CD4-positive, alpha-beta T cell treated with Interleukin-1 beta for 1 hour (primary cell): ENCODE results near the gene PXDN.

ENCODE experiments used
- DNase-seq, 2 donors: peaks; one replicate each; pipeline ENCODE4 v3.0.0-alpha.2; 2020 to 2022

The PXDN gene

GRCh38 chr2:1677821-1678165, 66.5 kb downstream of the PXDN start:
- DNase-seq = no peak

GRCh38 chr2:1676913-1677820, 67.1 kb downstream of the PXDN start:
- no peak for DNase-seq

- no peak for DNase-seq
These were observed 68.0 kb downstream of the PXDN start for GRCh38 chr2:1676091-1676912.

GRCh38 chr2:1675633-1676032, 68.7 kb downstream of the PXDN start:
- DNase-seq = no peak

DNA sequence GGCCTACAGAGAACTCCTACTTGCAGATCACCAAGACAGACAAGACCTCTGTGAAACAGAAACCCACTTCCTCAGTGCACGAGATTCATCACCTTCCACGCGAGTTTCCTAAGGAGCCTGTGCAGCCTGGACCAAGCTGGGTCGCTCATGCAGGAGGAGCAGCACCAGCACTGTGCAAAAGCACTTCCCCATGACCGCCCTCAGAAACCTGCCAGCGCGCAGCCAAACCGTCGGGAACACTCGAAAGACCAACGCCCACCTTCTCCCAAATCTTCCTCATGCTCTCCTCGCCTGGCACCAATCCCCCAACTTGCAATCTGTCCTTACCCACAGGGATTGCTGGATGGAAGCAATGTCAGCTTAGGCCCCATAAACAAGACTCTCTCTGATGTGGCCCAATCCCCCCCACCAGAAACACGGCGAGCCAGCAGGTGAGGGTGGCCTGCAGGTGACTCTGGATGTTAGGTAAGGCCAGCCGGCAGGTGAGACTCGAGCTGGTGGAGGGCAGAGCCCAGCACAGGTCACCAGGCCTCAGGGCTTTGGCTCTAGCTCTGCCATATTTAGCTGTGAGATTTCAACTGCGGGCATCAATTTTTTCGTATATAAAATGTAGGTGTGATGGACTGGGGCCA, 69.4 kb downstream of the PXDN start:
- DNase-seq = no peak

GRCh38 chr2:1674276-1674675, 70.0 kb downstream of the PXDN start:
- DNase-seq = no peak

- no peak for DNase-seq
These were observed 71.0 kb downstream of the PXDN start for GRCh38 chr2:1673160-1673944.

- DNase-seq = no peak
These were observed 71.6 kb downstream of the PXDN start for GRCh38 chr2:1672738-1673137.

DNA sequence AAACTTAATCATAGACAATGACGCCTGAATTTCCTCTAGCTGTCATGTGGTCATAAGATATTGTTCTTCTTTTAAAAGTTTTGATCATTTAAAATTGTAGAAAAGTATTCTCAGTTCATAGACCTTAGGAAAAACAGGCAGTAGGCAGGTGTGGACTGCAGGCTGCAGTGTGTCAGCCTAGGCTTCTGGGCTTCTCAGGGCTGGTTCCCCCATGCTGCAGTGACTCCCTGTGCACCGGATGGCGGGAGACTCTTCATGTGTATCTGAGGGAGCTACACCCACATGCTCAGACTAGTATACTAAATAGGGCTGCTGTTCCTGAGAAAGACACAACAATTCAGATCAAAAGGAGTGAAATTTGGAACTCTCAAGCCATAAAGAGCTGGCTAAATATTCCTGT, 72.4 kb downstream of the PXDN start:
- no peak for DNase-seq

DNA sequence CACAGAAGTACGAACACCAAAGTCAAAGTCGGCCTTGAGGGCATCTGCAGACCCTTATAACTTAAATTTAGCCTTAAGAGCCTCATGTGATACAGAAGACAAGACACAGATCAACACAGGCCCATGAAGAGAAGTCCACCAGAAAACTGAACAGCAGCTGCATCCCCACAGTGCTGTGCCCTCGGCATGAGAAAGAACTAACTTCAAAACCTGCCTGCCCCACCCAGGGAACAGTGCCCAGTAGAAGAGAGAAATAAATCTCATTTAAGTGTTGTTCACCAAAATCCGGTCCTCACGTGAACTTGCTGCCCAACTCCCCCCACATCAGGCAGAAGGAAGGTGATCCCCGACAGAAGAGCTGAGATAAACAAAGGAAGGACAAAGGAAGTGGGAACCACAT, 73.7 kb downstream of the PXDN start:
- no peak for DNase-seq

DNA sequence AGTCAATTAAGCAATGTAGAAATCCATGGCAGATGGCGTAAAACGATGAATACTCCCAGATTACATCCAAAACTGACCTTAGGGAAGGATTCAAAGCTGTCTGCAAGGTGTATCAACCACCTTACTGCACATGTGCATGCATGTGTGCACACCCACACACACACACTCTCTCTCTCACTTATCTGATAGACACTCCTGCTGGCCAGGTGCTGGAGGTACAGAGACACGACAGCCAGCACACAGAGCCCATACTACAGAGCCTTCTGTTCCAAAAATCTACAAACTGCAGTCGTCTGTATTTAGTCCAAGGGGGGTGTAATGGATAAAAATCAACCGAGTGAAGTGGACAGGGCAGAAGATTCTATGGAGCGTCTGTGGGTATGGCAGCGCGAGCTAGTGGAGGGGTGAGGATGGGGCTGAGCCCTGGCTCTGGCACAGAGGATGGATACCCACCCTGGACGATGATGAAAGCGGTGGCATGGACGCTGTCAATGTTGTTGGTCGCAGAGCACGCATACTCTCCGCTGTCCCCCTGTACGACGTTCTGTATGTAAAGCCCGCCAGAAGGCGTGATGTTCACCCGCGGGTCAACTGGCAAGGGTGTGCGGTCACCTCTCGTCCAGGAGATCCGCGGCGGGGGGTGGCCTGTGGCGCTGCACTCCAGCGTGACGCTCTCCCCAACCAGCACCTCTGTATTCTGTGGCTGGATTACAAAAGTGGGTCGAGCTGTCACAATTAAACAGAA, 78.4 kb downstream of the PXDN start:
- DNase-seq = no peak

- DNase-seq = no peak
These were observed 79.6 kb downstream of the PXDN start for GRCh38 chr2:1664698-1665097.

DNA sequence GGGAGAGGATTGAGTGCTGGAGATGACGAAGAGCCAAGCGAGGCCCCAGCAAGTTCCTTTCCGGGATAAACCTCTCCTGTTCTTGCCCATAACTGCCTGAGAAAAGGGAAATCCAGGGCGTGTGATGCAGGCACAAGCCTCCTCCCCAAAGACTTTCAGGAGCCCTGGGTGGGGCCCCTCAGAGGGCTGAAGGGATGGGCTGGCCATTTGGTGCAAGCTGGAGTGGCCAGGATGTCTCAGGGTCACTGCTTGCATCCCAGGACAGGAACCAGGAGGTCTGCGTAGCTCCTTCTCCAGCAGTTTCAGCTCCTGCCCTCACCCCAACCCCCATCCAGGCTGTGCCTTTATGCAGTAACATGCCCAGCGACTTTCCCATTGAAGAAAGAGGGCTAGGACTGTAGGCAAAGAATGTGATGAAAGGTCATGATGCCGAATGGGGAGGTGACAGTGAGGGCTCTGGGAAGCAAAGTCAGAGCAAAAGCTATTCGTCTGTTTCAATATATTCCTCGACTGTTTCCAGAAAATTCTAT, 80.2 kb downstream of the PXDN start:
- no peak for DNase-seq

DNA sequence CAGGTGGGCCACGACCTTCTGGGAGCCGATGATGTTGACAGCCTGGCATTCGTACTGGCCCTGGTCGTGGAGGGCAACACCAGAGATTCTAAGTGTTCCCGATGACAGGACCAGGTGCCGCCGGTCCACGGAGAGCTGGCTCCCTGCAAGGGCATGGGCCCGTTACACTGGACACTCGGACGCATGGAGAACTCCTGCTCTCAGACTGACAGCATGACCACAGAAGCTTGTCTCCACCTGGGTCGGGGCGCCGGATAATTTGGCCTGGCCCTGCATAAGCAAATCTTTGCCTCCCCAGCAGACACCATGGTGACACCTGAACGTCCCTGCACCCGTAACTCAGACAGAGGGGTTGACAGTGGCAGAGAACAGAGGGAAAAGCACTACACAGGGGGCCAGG, 80.7 kb downstream of the PXDN start:
- DNase-seq = no peak

GRCh38 chr2:1662606-1663180, 81.6 kb downstream of the PXDN start:
- DNase-seq = no peak

DNA sequence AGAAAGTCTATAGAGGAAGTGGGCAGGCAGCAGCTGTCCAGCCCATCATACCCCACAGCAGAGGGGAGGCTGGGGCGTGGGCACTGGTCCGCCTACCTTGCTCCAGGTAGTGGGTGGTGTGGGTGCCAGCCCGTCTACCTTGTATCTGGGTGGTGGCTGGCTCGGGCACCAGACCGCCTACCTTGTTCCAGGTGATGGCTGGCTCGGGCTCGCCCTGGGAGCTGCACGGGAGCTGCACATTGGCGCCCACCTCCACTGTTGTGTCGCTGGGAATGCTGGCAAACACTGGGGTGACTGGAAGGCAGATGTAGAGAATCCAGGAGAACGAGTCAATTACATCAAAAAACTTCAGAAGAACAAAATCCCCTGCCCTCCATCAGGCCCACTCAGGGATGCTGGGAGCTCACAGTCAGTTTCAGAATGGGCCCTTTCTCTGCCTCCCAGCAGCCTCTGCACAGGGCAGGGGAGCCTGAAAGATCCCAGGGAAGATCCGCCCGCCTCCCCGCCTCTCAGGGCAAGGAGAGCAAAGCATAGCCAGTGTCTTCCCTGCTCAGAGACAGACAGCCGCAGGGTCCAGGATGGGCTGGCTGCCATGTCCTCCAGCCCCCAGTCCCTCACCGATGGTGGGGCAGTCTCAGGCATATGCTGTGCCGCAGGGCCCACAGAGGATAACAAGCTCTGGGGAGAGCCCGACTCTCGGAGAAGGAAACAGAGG, 82.3 kb downstream of the PXDN start:
- no peak for DNase-seq

DNA sequence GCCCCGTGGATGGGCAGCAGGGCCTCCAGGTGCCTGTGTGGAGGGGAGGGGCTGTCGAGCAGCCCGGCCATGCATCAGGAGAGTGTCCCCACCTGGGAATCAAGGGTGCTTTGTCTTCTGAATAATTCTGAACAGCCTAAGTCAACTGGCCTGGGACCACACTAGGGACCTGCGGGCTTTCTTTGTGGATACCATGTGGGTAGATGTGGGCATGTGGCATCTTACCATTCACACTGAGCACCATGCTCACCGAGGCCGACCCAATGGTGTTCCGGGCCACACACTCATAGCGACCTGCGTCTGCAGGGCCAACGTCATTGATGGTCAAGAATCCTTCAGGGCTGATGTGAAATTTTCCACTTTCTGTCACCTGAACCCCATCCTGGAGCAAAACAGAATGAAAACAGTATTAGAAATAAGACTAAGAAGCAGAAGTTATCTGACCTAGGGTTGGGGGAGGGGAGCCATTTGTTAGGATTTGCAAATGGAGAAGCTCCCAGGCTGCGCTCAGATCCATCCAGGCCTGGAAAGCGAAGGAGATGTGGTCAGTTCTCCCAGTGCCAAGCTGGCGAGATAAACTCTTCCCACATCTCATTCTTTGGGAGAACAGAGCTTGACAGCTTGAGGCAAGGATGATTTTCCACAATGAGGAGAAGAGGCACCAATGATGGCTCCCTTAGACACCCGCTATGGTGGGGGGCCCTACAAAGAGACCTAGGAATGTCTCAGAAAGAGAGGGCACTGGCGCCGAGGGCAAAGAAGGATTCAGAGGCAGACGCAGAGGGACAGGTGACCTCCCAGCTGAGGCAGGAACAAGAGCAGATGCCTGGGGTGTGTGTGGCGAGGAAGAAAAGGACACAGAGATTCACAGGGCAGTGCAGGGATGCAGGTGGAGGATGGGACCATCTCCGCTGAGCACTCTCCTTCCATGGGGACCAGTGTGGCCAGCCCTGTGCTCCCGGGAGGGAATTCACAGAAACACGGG, 83.4 kb downstream of the PXDN start:
- DNase-seq = no peak

- no peak for DNase-seq
These were observed 84.3 kb downstream of the PXDN start for GRCh38 chr2:1659951-1660565.
